WTC11 (cell line): ENCODE measurements around the gene FGFR3. TPM values are rescaled to one million over a fixed set of nuclear protein-coding genes. Genes with fewer than 3 reads are reported as not detected.

ENCODE experiments used
- ATAC-seq: fragments of 200-7000 bp; cut with Tn5 transposase; 2 replicates; pipeline ENCODE4 v1.10.0; 2021; ENCODE audit warnings: mild to moderate bottlenecking, moderate library complexity
- CTCF ChIA-PET: fragments of 300-600 bp; sonication (Branson Sonifier 250); formaldehyde crosslinking; loops from one replicate; lab custom pipeline; 2021; ENCODE audit warnings: antibody characterized with exemption; lab: Charles Lee
- POLR2A ChIA-PET: fragments of 350-600 bp; sonication (Branson Sonifier 250); formaldehyde crosslinking; loops from one replicate; lab custom pipeline; 2021; ENCODE audit warnings: antibody characterized with exemption; lab: Charles Lee
- DNase-seq: peaks from one replicate; pipeline ENCODE4 v3.0.0; 2021; ENCODE audit warnings: low spot score
- H3K27ac Mint-ChIP-seq: 2 replicates; pipeline ENCODE4 v1.8.0; 2021; ENCODE audit warnings: mixed read lengths
- H3K27me3 Mint-ChIP-seq: 2 replicates; pipeline ENCODE4 v1.8.0; 2021; ENCODE audit warnings: low read depth, mild to moderate bottlenecking, moderate library complexity, mixed read lengths
- H3K36me3 Mint-ChIP-seq: 2 replicates; pipeline ENCODE4 v1.8.0; 2021; ENCODE audit warnings: mixed read lengths
- H3K4me1 Mint-ChIP-seq: 2 replicates; pipeline ENCODE4 v1.8.0; 2022; ENCODE audit warnings: mixed read lengths
- H3K4me3 Mint-ChIP-seq: 2 replicates; pipeline ENCODE4 v1.8.0; 2021; ENCODE audit warnings: mild to moderate bottlenecking, moderate library complexity, mixed read lengths
- H3K9me3 Mint-ChIP-seq: 2 replicates; pipeline ENCODE4 v1.8.0; 2021; ENCODE audit warnings: mixed read lengths
- AR ChIP-seq: fragments of 250-450 bp; sonication (Bioruptor Pico); IDR thresholded peaks from 2 replicates; pipeline ENCODE4 v1.9.0; 2021; ENCODE audit warnings: mild to moderate bottlenecking
- ARID4B ChIP-seq: sonication (generic); formaldehyde crosslinking; IDR thresholded peaks from 2 replicates; pipeline ENCODE4 v1.8.0; 2023; ENCODE audit warnings: missing genetic modification reagents, mild to moderate bottlenecking, borderline replicate concordance
- ATF3 ChIP-seq: sonication (generic); formaldehyde crosslinking; conservative IDR thresholded peaks from 2 replicates; pipeline ENCODE4 v1.8.1; 2022; ENCODE audit warnings: mild to moderate bottlenecking, missing genetic modification reagents
- CTCF ChIP-seq: fragments of 200-600 bp; IDR thresholded peaks from 2 replicates; pipeline ENCODE4 v1.8.0; 2022; ENCODE audit warnings: antibody characterized with exemption
- FOXJ3 ChIP-seq: sonication (generic); formaldehyde crosslinking; IDR thresholded peaks from 2 replicates; pipeline ENCODE4 v1.9.0; 2021; ENCODE audit warnings: missing genetic modification reagents, mild to moderate bottlenecking, borderline replicate concordance
- HMGA2 ChIP-seq: fragments of 250-450 bp; sonication (Bioruptor Pico); IDR thresholded peaks from 2 replicates; pipeline ENCODE4 v1.4.0; 2021; ENCODE audit warnings: mild to moderate bottlenecking, moderate library complexity
- IRF1 ChIP-seq: sonication (generic); formaldehyde crosslinking; IDR thresholded peaks from 2 replicates; pipeline ENCODE4 v1.8.0; 2023; ENCODE audit warnings: missing genetic modification reagents
- MYBL2 ChIP-seq: sonication (generic); formaldehyde crosslinking; IDR thresholded peaks from 2 replicates; pipeline ENCODE4 v1.8.1; 2023; ENCODE audit warnings: mild to moderate bottlenecking, moderate library complexity, missing genetic modification reagents
- NFE2L1 ChIP-seq: sonication (generic); formaldehyde crosslinking; IDR thresholded peaks from 2 replicates; pipeline ENCODE4 v1.8.1; 2023; ENCODE audit warnings: missing genetic modification reagents
- NR1H2 ChIP-seq: sonication (generic); formaldehyde crosslinking; IDR thresholded peaks from 2 replicates; pipeline ENCODE4 v1.9.0; 2021; ENCODE audit warnings: mild to moderate bottlenecking, moderate library complexity, missing genetic modification reagents
- OVOL2 ChIP-seq: fragments of 250-450 bp; sonication (Bioruptor Pico); IDR thresholded peaks from 2 replicates; pipeline ENCODE4 v1.9.0; 2021; ENCODE audit warnings: mild to moderate bottlenecking, borderline replicate concordance
- ZBTB21 ChIP-seq: sonication (generic); formaldehyde crosslinking; IDR thresholded peaks from 2 replicates; pipeline ENCODE4 v1.8.1; 2023; ENCODE audit warnings: mild to moderate bottlenecking, missing genetic modification reagents, borderline replicate concordance
- ZNF219 ChIP-seq: sonication (generic); formaldehyde crosslinking; IDR thresholded peaks from 2 replicates; pipeline ENCODE4 v1.8.0; 2023; ENCODE audit warnings: missing genetic modification reagents, mild to moderate bottlenecking, borderline replicate concordance
- ZNF423 ChIP-seq: fragments of 250-450 bp; sonication (Bioruptor Pico); IDR thresholded peaks from 2 replicates; pipeline ENCODE4 v2.1.2; 2022; ENCODE audit warnings: mild to moderate bottlenecking, moderate library complexity
- ZNF425 ChIP-seq: fragments of 250-450 bp; sonication (Bioruptor Pico); conservative IDR thresholded peaks from 2 replicates; pipeline ENCODE4 v1.9.0; 2021; ENCODE audit warnings: mild to moderate bottlenecking
- ZNF671 ChIP-seq: fragments of 250-450 bp; sonication (Bioruptor Pico); IDR thresholded peaks from 2 replicates; pipeline ENCODE4 v1.8.0; 2021; ENCODE audit warnings: mild to moderate bottlenecking
- total RNA-seq: library from RNA; stranded (reverse); gene quantifications from 3 replicates; pipeline ENCODE4 v1.2.3, GENCODE V29; 2021
- TF ChIP-seq, protein P1 (sequence below): fragments of 250-450 bp; sonication (Bioruptor Pico); IDR thresholded peaks from 2 replicates; pipeline ENCODE4 v2.1.2; 2022; ENCODE audit warnings: mild to moderate bottlenecking, moderate library complexity

The FGFR3 gene
- total RNA-seq, 1 experiment from 2014 or later: 19.9 TPM

- ChIA-PET CTCF (interaction anchor here (0.7 to 4.7 kb wide), 8 partner anchors 10 to 153 kb away, joined by 3 to 44 read pairs (median 4); no protein-coding TSS in a partner anchor), POLR2A (interaction anchor here (1.3 kb wide), 1 partner anchor 35 kb away, joined by 3 read pairs; the partner anchor contains the start of gene FGFR3)
- Mint-ChIP-seq H3K36me3 (no peaks in the 10 kb centered on the region), H3K27ac (no peak overlapping the region), H3K4me3 (no peak overlapping the region), H3K9me3 (no peaks in the 10 kb centered on the region)
- DNase-seq: no peak
- TF ChIP-seq IRF1 (CRISPR knock-in tag) (no peak), ZNF671 (CRISPR knock-in tag) (no peak)
- TF ChIP-seq, all 79 proteins: peak for 0
- Mint-ChIP-seq H3K4me1 (no peaks in the 10 kb centered on the region), H3K27me3 (no peaks in the 10 kb centered on the region)
- ATAC-seq: no peak
Observed at GRCh38 chr4:1757836-1758235, 35.3 kb upstream of the FGFR3 start.

GRCh38 chr4:1758306-1759121 is 34.6 kb upstream of the FGFR3 start:
- no peaks in the 10 kb centered on the region for H3K27me3 Mint-ChIP-seq
- DNase-seq (no peak), ATAC-seq (no peak)
- no peaks in the 10 kb centered on the region for H3K9me3 Mint-ChIP-seq
- H3K27ac Mint-ChIP-seq: no peak overlapping the region
- TF ChIP-seq ARID4B: no peak
- no peak for TF ChIP-seq ZBTB21 (CRISPR knock-in tag)
- TF ChIP-seq FOXJ3 (CRISPR knock-in tag): no peak
- TF ChIP-seq ZNF425 (CRISPR knock-in tag): no peak
- no peak for TF ChIP-seq HMGA2
- no peak for TF ChIP-seq ZNF423 (CRISPR knock-in tag)
- no peak for TF ChIP-seq NR1H2 (CRISPR knock-in tag)
- TF ChIP-seq MYBL2: no peak
- no peak for TF ChIP-seq ATF3 (CRISPR knock-in tag)
- no peak for TF ChIP-seq AR (CRISPR knock-in tag)
- no peak for TF ChIP-seq ZNF219 (CRISPR knock-in tag)
- TF ChIP-seq, protein P1, sequence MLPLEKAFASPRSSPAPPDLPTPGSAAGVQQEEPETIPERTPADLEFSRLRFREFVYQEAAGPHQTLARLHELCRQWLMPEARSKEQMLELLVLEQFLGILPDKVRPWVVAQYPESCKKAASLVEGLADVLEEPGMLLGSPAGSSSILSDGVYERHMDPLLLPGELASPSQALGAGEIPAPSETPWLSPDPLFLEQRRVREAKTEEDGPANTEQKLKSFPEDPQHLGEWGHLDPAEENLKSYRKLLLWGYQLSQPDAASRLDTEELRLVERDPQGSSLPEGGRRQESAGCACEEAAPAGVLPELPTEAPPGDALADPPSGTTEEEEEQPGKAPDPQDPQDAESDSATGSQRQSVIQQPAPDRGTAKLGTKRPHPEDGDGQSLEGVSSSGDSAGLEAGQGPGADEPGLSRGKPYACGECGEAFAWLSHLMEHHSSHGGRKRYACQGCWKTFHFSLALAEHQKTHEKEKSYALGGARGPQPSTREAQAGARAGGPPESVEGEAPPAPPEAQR (CRISPR knock-in tag): no peak
- TF ChIP-seq ZNF671 (CRISPR knock-in tag): no peak
- no peak for TF ChIP-seq CTCF
- TF ChIP-seq NFE2L1: no peak
- TF ChIP-seq OVOL2 (CRISPR knock-in tag): no peak
- no peaks in the 10 kb centered on the region for H3K4me1 Mint-ChIP-seq
- no peaks in the 10 kb centered on the region for H3K36me3 Mint-ChIP-seq
- H3K4me3 Mint-ChIP-seq: no peak overlapping the region
- ChIA-PET POLR2A (interaction anchor here (1.3 kb wide), 1 partner anchor 34 kb away, joined by 3 read pairs; the partner anchor contains the start of gene FGFR3), CTCF (interaction anchor here (0.7 to 4.7 kb wide), 8 partner anchors 9 to 54 kb away, joined by 3 to 44 read pairs (median 4); no protein-coding TSS in a partner anchor)
